H9 (cell line): ENCODE results near the gene KBTBD12. TPM values are rescaled to one million over a fixed set of nuclear protein-coding genes. Genes with fewer than 3 reads are reported as not detected.

Experiments used
- DNase-seq: peaks from one replicate; pipeline ENCODE4 v3.0.0-alpha.2; 2017
- H2AFZ ChIP-seq: one replicate; pipeline ENCODE4 v1.6.1; 2013; ENCODE audit warnings: mild to moderate bottlenecking, low read length, control low read depth, moderate library complexity
- H2AK5ac ChIP-seq: 2 replicates; pipeline ENCODE4 v1.6.1; 2013; ENCODE audit warnings: low read length, control low read depth, mixed read lengths; ENCODE audit not compliant: insufficient read length
- H2BK120ac ChIP-seq: one replicate; pipeline ENCODE4 v1.6.1; 2013; ENCODE audit warnings: low read depth, mild to moderate bottlenecking, low read length, control low read depth, inconsistent platforms; ENCODE audit not compliant: poor library complexity, severe bottlenecking
- H2BK12ac ChIP-seq: 2 replicates; pipeline ENCODE4 v1.6.1; 2013; ENCODE audit warnings: low read length, control low read depth, mixed read lengths, low read depth; ENCODE audit not compliant: insufficient read length
- H2BK15ac ChIP-seq: 2 replicates; pipeline ENCODE4 v1.6.1; 2013; ENCODE audit warnings: low read depth, low read length, control low read depth
- H2BK20ac ChIP-seq: one replicate; pipeline ENCODE4 v1.6.1; 2013; ENCODE audit warnings: low read depth, mild to moderate bottlenecking, low read length, control low read depth, inconsistent platforms; ENCODE audit not compliant: poor library complexity, severe bottlenecking
- H2BK5ac ChIP-seq: 2 replicates; pipeline ENCODE4 v1.6.1; 2013; ENCODE audit warnings: low read length, control low read depth, mixed read lengths; ENCODE audit not compliant: insufficient read length
- H3K14ac ChIP-seq: 2 replicates; pipeline ENCODE4 v1.6.1; 2013; ENCODE audit warnings: low read length, control low read depth; ENCODE audit not compliant: insufficient read depth
- H3K18ac ChIP-seq: 2 replicates; pipeline ENCODE4 v1.6.1; 2013; ENCODE audit warnings: low read depth, mild to moderate bottlenecking, mixed read lengths, low read length, control low read depth; ENCODE audit not compliant: insufficient read length
- H3K23ac ChIP-seq: 2 replicates; pipeline ENCODE4 v1.6.1; 2013; ENCODE audit warnings: low read length, control low read depth, mixed read lengths, low read depth; ENCODE audit not compliant: insufficient read length
- H3K23me2 ChIP-seq: 2 replicates; pipeline ENCODE4 v1.6.1; 2013; ENCODE audit warnings: low read depth, mild to moderate bottlenecking, mixed read lengths, low read length, control low read depth; ENCODE audit not compliant: insufficient read length, poor library complexity, severe bottlenecking
- H3K27ac ChIP-seq: 2 replicates; pipeline ENCODE4 v1.5.1; 2013; ENCODE audit warnings: low read length, control low read depth, mixed read lengths, low read depth; ENCODE audit not compliant: insufficient read length
- H3K27me3 ChIP-seq: 2 replicates; pipeline ENCODE4 v1.6.1; 2013; ENCODE audit warnings: low read length, control low read depth, inconsistent platforms; ENCODE audit not compliant: insufficient read depth
- H3K4ac ChIP-seq: 2 replicates; pipeline ENCODE4 v1.6.1; 2013; ENCODE audit warnings: low read depth, mild to moderate bottlenecking, control low read depth, inconsistent platforms, low read length, moderate library complexity
- H3K4me1 ChIP-seq: 2 replicates; pipeline ENCODE4 v1.6.1; 2013; ENCODE audit warnings: low read length, control low read depth, inconsistent platforms; ENCODE audit not compliant: insufficient read depth
- H3K4me2 ChIP-seq: 2 replicates; pipeline ENCODE4 v1.6.1; 2013; ENCODE audit warnings: low read length, control low read depth, mixed read lengths; ENCODE audit not compliant: insufficient read length, insufficient read depth
- H3K56ac ChIP-seq: 2 replicates; pipeline ENCODE4 v1.6.1; 2013; ENCODE audit warnings: low read depth, mild to moderate bottlenecking, mixed read lengths, low read length, control low read depth; ENCODE audit not compliant: insufficient read length
- H3K79me1 ChIP-seq: 2 replicates; pipeline ENCODE4 v1.6.1; 2013; ENCODE audit warnings: low read depth, mild to moderate bottlenecking, moderate library complexity, low read length, control low read depth, inconsistent platforms; ENCODE audit not compliant: insufficient read depth, poor library complexity, severe bottlenecking
- H3K79me2 ChIP-seq: 2 replicates; pipeline ENCODE4 v1.6.1; 2013; ENCODE audit warnings: low read length, control low read depth, inconsistent platforms; ENCODE audit not compliant: insufficient read depth
- H3K9ac ChIP-seq: 2 replicates; pipeline ENCODE4 v1.6.1; 2013; ENCODE audit warnings: low read length, control low read depth, mixed read lengths; ENCODE audit not compliant: insufficient read length; ENCODE audit errors: extremely low read depth
- H3K9me3 ChIP-seq: one replicate; pipeline ENCODE4 v1.6.1; 2013; ENCODE audit warnings: low read depth, low read length, inconsistent platforms; ENCODE audit not compliant: control insufficient read depth
- H3T11ph ChIP-seq: one replicate; pipeline ENCODE4 v1.6.1; 2013; ENCODE audit warnings: mild to moderate bottlenecking, low read length, control low read depth, inconsistent platforms
- H4K20me1 ChIP-seq: one replicate; pipeline ENCODE4 v1.6.1; 2013; ENCODE audit not compliant: control insufficient read depth, insufficient read length, insufficient read depth
- H4K5ac ChIP-seq: 2 replicates; pipeline ENCODE4 v1.6.1; 2013; ENCODE audit warnings: low read depth, mild to moderate bottlenecking, mixed read lengths, low read length, control low read depth; ENCODE audit not compliant: insufficient read length
- H4K8ac ChIP-seq: replicated peaks from 2 replicates; pipeline ENCODE4 v1.6.1; 2013; ENCODE audit warnings: low read length, control low read depth, mixed read lengths, low read depth; ENCODE audit not compliant: insufficient read length
- H4K91ac ChIP-seq: 2 replicates; pipeline ENCODE4 v1.6.1; 2013; ENCODE audit warnings: low read depth, mild to moderate bottlenecking, moderate library complexity, mixed read lengths, low read length, control low read depth; ENCODE audit not compliant: insufficient read length
- H3K27ac Mint-ChIP-seq, 3 experiments: 2 replicates in 2 of 3; 3 replicates in 1 of 3; pipeline ENCODE4 v1.8.0; 2020 to 2021; ENCODE audit warnings: mixed read lengths in 3 of 3, mild to moderate bottlenecking in 1 of 3, moderate library complexity in 1 of 3
- H3K27me3 Mint-ChIP-seq: 2 replicates; pipeline ENCODE4 v1.8.0; 2021; ENCODE audit warnings: low read depth, mild to moderate bottlenecking, moderate library complexity, mixed read lengths
- H3K36me3 Mint-ChIP-seq, 3 experiments: 2 replicates in 2 of 3; 3 replicates in 1 of 3; pipeline ENCODE4 v1.8.0; 2020 to 2021; ENCODE audit warnings: low read depth in 3 of 3, mixed read lengths in 3 of 3; ENCODE audit not compliant: insufficient read depth in 1 of 3
- H3K4me1 Mint-ChIP-seq, 2 experiments: 2 replicates each; pipeline ENCODE4 v1.8.0; 2020; ENCODE audit warnings: mixed read lengths in 2 of 2
- H3K4me3 Mint-ChIP-seq, 2 experiments: 2 replicates in 1 of 2; 3 replicates in 1 of 2; pipeline ENCODE4 v1.8.0; 2020 to 2021; ENCODE audit warnings: mild to moderate bottlenecking in 2 of 2, mixed read lengths in 2 of 2, moderate library complexity in 1 of 2
- H3K9me3 Mint-ChIP-seq, 2 experiments: 2 replicates in 1 of 2; 3 replicates in 1 of 2; pipeline ENCODE4 v1.8.0; 2020; ENCODE audit warnings: mild to moderate bottlenecking in 2 of 2, mixed read lengths in 2 of 2, moderate library complexity in 1 of 2
- WGBS: extraction: QIAGEN DNeasy Blood & Tissue Kit; methylation state at CpG from one replicate; pipeline ENCODE4 v1.1.7; 2013; ENCODE audit warnings: missing lambda C conversion rate, low lambda C conversion rate, mixed read lengths; ENCODE audit not compliant: insufficient read length; ENCODE audit errors: extremely low coverage; 5-methylcytosine and 5-hydroxymethylcytosine counted together
- total RNA-seq: library from RNA; stranded (reverse); gene quantifications from 2 replicates; pipeline ENCODE4 v1.2.1, GENCODE V29; 2021
- TF ChIP-seq, protein P1 (sequence below): fragments of 200-600 bp; sonication (generic); conservative IDR thresholded peaks from 3 replicates; pipeline ENCODE4 v1.8.0; 2021; ENCODE audit warnings: antibody characterized with exemption, mild to moderate bottlenecking

Gene KBTBD12
- total RNA-seq, 1 experiment from 2014 or later: not detected

GRCh38 chr3:127908951-127909350 is 6.1 kb upstream of the KBTBD12 start:
- H3K4me1 ChIP-seq: no peaks in the 10 kb centered on the region
- H2AFZ ChIP-seq: no peak overlapping the region
- no peaks in the 10 kb centered on the region for H3K79me1 ChIP-seq
- WGBS: no CpG with 5 or more reads among the region's 1 CpG
- no peak overlapping the region for H2BK20ac ChIP-seq
- H2BK120ac ChIP-seq: no peak overlapping the region
- H3K4ac ChIP-seq: no peak overlapping the region
- H3K27ac ChIP-seq: no peak overlapping the region
- no peak overlapping the region for H3K56ac ChIP-seq
- H2BK12ac ChIP-seq: no peak overlapping the region
- Mint-ChIP-seq H3K27me3 (peaks cover 35% of the 10 kb centered on the region), H3K27ac (no peak overlapping the region), H3K36me3 (no peaks in the 10 kb centered on the region; a peak in 1 of 7 replicates), H3K4me1 (no peaks in the 10 kb centered on the region), H3K9me3 (peaks cover 0 to 4% of the 10 kb centered on the region in 2 experiments; a peak in 2 of 5 replicates), H3K4me3 (no peak overlapping the region)
- H3K4me2 ChIP-seq: no peak overlapping the region
- no peak overlapping the region for H4K8ac ChIP-seq
- no peak overlapping the region for H3K23ac ChIP-seq
- no peaks in the 10 kb centered on the region for H3K79me2 ChIP-seq
- H3T11ph ChIP-seq: no peak overlapping the region
- no peak overlapping the region for H4K91ac ChIP-seq
- DNase-seq: no peak
- H4K5ac ChIP-seq: no peak overlapping the region
- H3K23me2 ChIP-seq: no peaks in the 10 kb centered on the region
- no peak overlapping the region for H3K9ac ChIP-seq
- H2AK5ac ChIP-seq: no peak overlapping the region
- no peaks in the 10 kb centered on the region for H4K20me1 ChIP-seq
- H3K27me3 ChIP-seq: no peaks in the 10 kb centered on the region
- no peak overlapping the region for H2BK5ac ChIP-seq
- TF ChIP-seq, protein P1, sequence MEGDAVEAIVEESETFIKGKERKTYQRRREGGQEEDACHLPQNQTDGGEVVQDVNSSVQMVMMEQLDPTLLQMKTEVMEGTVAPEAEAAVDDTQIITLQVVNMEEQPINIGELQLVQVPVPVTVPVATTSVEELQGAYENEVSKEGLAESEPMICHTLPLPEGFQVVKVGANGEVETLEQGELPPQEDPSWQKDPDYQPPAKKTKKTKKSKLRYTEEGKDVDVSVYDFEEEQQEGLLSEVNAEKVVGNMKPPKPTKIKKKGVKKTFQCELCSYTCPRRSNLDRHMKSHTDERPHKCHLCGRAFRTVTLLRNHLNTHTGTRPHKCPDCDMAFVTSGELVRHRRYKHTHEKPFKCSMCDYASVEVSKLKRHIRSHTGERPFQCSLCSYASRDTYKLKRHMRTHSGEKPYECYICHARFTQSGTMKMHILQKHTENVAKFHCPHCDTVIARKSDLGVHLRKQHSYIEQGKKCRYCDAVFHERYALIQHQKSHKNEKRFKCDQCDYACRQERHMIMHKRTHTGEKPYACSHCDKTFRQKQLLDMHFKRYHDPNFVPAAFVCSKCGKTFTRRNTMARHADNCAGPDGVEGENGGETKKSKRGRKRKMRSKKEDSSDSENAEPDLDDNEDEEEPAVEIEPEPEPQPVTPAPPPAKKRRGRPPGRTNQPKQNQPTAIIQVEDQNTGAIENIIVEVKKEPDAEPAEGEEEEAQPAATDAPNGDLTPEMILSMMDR: no peak
- no peaks in the 10 kb centered on the region for H3K9me3 ChIP-seq
- H2BK15ac ChIP-seq: no peak overlapping the region
- no peak overlapping the region for H3K18ac ChIP-seq
- H3K14ac ChIP-seq: no peak overlapping the region
